HG03439 (cell line): Measurements from ENCODE around the gene SYTL1.

ENCODE experiments used
- ATAC-seq: cut with Tn5 transposase; IDR thresholded peaks from one replicate; pipeline ENCODE4 v1.9.1; 2021; ENCODE audit warnings: mild to moderate bottlenecking, moderate library complexity; ENCODE audit not compliant: unreplicated experiment

Gene SYTL1

GRCh38 chr1:27346357-27346756, 4.5 kb downstream of the SYTL1 start:
- ATAC-seq = no peak

GRCh38 chr1:27346991-27347624, 5.3 kb downstream of the SYTL1 start:
- ATAC-seq = no peak

GRCh38 chr1:27348861-27349783, 7.3 kb downstream of the SYTL1 start:
- ATAC-seq = no peak

- ATAC-seq = no peak
These were observed 8.2 kb downstream of the SYTL1 start for GRCh38 chr1:27349784-27350662.

GRCh38 chr1:27350663-27351540, 9.1 kb downstream of the SYTL1 start:
- no peak for ATAC-seq

GRCh38 chr1:27351541-27352107, 9.8 kb downstream of the SYTL1 start:
- ATAC-seq = no peak

GRCh38 chr1:27353166-27353565, 11.3 kb downstream of the SYTL1 start:
- no peak for ATAC-seq

- no peak for ATAC-seq
These were observed 11.8 kb downstream of the SYTL1 start for GRCh38 chr1:27353629-27354028.

GRCh38 chr1:27355683-27356082, 13.9 kb downstream of the SYTL1 start:
- no peak for ATAC-seq

GRCh38 chr1:27356277-27356618, 14.4 kb downstream of the SYTL1 start:
- ATAC-seq = no peak

GRCh38 chr1:27356619-27357280, 14.9 kb downstream of the SYTL1 start:
- ATAC-seq = peak; percentile 39

GRCh38 chr1:27357281-27358037, 15.6 kb downstream of the SYTL1 start:
- peak; percentile 54 for ATAC-seq

GRCh38 chr1:27358038-27358927, 16.5 kb downstream of the SYTL1 start:
- ATAC-seq = no peak

GRCh38 chr1:27358928-27359313, 17.1 kb downstream of the SYTL1 start:
- ATAC-seq = no peak

- ATAC-seq = no peak
These were observed 18.0 kb downstream of the SYTL1 start for GRCh38 chr1:27359822-27360158.

GRCh38 chr1:27360159-27361043, 18.6 kb downstream of the SYTL1 start:
- no peak for ATAC-seq

GRCh38 chr1:27361044-27361402, 19.2 kb downstream of the SYTL1 start:
- ATAC-seq = no peak
